Kidney (tissue), 14 donors: ENCODE data around the gene ARHGAP1. TPM values are rescaled to one million over a fixed set of nuclear protein-coding genes. Genes with fewer than 3 reads are reported as not detected.

ENCODE experiments used
- DNase-seq, 5 donors: peaks; one replicate each; pipeline ENCODE4 v3.0.0-alpha.2; 2013 to 2020
- FAIRE-seq: peaks from 2 replicates; lab custom pipeline; 2012; peaks lifted over from hg19 to GRCh38; lab: Jason Lieb, UNC
- H3K27ac ChIP-seq, 2 donors: one replicate each; pipeline ENCODE4 v1.7.0; 2013; ENCODE audit warnings: low read depth in 2 of 2, low read length in 2 of 2, inconsistent platforms in 1 of 2
- H3K27me3 ChIP-seq: one replicate; pipeline ENCODE4 v1.7.1; 2013; ENCODE audit warnings: low read length, inconsistent platforms; ENCODE audit not compliant: control insufficient read depth, insufficient read depth
- H3K36me3 ChIP-seq, 3 donors: one replicate each; pipeline versions ENCODE4 v1.7.0 to v1.7.1; 2013; ENCODE audit warnings: low read length in 3 of 3, control low read depth in 1 of 3, inconsistent platforms in 1 of 3; ENCODE audit not compliant: insufficient read depth in 3 of 3, control insufficient read depth in 2 of 3
- H3K4me1 ChIP-seq, 3 donors: one replicate each; pipeline versions ENCODE4 v1.7.0 to v1.7.1; 2013; ENCODE audit warnings: low read length in 3 of 3, inconsistent platforms in 1 of 3, low read depth in 1 of 3; ENCODE audit not compliant: control insufficient read depth in 2 of 3, insufficient read depth in 2 of 3
- H3K4me3 ChIP-seq, 3 donors: one replicate each; pipeline versions ENCODE4 v1.7.0 to v1.8.1; 2013; ENCODE audit warnings: low read length in 3 of 3, control low read depth in 1 of 3, inconsistent platforms in 1 of 3
- H3K9ac ChIP-seq, 3 donors: one replicate each; pipeline versions ENCODE4 v1.7.0 to v1.7.1; 2013; ENCODE audit warnings: low read length in 3 of 3, control low read depth in 1 of 3, inconsistent platforms in 1 of 3
- H3K9me3 ChIP-seq, 3 donors: one replicate each; pipeline versions ENCODE4 v1.7.0 to v1.7.1; 2013; ENCODE audit warnings: low read length in 3 of 3, control low read depth in 1 of 3, inconsistent platforms in 1 of 3; ENCODE audit not compliant: control insufficient read depth in 2 of 3, insufficient read depth in 1 of 3
- CTCF ChIP-seq: IDR thresholded peaks from 3 replicates; pipeline ENCODE4 v1.5.1; 2012; ENCODE audit warnings: mild to moderate bottlenecking, moderate library complexity, borderline replicate concordance; ENCODE audit not compliant: insufficient read depth; ENCODE audit errors: extremely low read depth
- intact Hi-C: fragments of 100-400 bp; cut with DNase I; formaldehyde crosslinking; loops from one replicate; pipeline ENCODE4 v1.11.1; 2022
- polyA plus RNA-seq: library from polyadenylated mRNA; stranded (reverse); fragments of 350-450 nt; fragmentation: Illumina TruSeq; extraction: RNeasy Lipid Tissue Mini Kit (QIAGEN cat#74804); gene quantifications from one replicate; pipeline ENCODE4 v1.2.3, GENCODE V29; 2014; ENCODE audit warnings: low read depth, low replicate concordance; ENCODE audit not compliant: insufficient read depth
- total RNA-seq: library from RNA; stranded (reverse); fragmentation: NEBNext Ultra II Directional; extraction: Animal tissue kit (Norgen Biotek cat#: 25700); gene quantifications from one replicate; pipeline ENCODE4 v1.2.1, GENCODE V29; 2021
- donor health status: control.
- donor health status: control.
- donor health status: control.
- donor health status: control.
- donor health status: control.
- donor health status: DM: yes; HTN: yes; CAD: no.
- donor health status: Normal renal cell carcinoma (clear cell type).

Gene ARHGAP1
- total and polyA plus RNA-seq, 2 donors from 2014 or later: 35.5 to 137 TPM

- H3K27ac ChIP-seq: no peak overlapping the region
- H3K4me1 ChIP-seq: peaks cover 0 to 22% (median 0%) of the 10 kb centered on the region in 3 donors
- DNase-seq: peak in 1 of 5 donors; percentile 66
- no peaks in the 10 kb centered on the region for H3K27me3 ChIP-seq
- H3K36me3 ChIP-seq: peaks cover 0 to 28% (median 13%) of the 10 kb centered on the region in 3 donors
- no peak for TF ChIP-seq CTCF
- no peak overlapping the region for H3K9ac ChIP-seq
- no peaks in the 10 kb centered on the region for H3K9me3 ChIP-seq
- FAIRE-seq: no peak
- H3K4me3 ChIP-seq: no peak overlapping the region
- intact Hi-C loops: no loop called here
Measured at GRCh38 chr11:46679241-46680163, 20.9 kb downstream of the ARHGAP1 start.

GRCh38 chr11:46678741-46679130 lies 21.7 kb downstream of the ARHGAP1 start:
- FAIRE-seq: no peak
- Histone ChIP-seq H3K9me3 (no peaks in the 10 kb centered on the region), H3K27ac (no peak overlapping the region), H3K4me3 (no peak overlapping the region), H3K9ac (no peak overlapping the region), H3K27me3 (no peaks in the 10 kb centered on the region), H3K4me1 (peaks cover 0 to 22% (median 0%) of the 10 kb centered on the region in 3 donors), H3K36me3 (peaks cover 0 to 28% (median 14%) of the 10 kb centered on the region in 3 donors)
- TF ChIP-seq CTCF: no peak
- intact Hi-C loops: no loop called here
- DNase-seq: peak in 1 of 5 donors; percentile 51

GRCh38 chr11:46677991-46678740 lies 22.3 kb downstream of the ARHGAP1 start:
- DNase-seq (peak in 1 of 5 donors; percentile 55), FAIRE-seq (no peak)
- intact Hi-C loops: no loop called here
- no peak for TF ChIP-seq CTCF
- Histone ChIP-seq H3K9ac (no peak overlapping the region), H3K27me3 (no peaks in the 10 kb centered on the region), H3K4me3 (no peak overlapping the region), H3K36me3 (peaks cover 0 to 34% (median 20%) of the 10 kb centered on the region in 3 donors), H3K9me3 (no peaks in the 10 kb centered on the region), H3K27ac (no peak overlapping the region), H3K4me1 (peaks cover 0 to 22% (median 0%) of the 10 kb centered on the region in 3 donors)
